GM21367 (cell line): ENCODE data around the gene OR8A1.
A peak's percentile ranks its signal among the peaks of the same experiment; 100 is the strongest.

ENCODE experiments used
- ATAC-seq: cut with Tn5 transposase; IDR thresholded peaks from one replicate; pipeline ENCODE4 v1.9.1; 2021; ENCODE audit not compliant: unreplicated experiment

OR8A1 gene

DNA sequence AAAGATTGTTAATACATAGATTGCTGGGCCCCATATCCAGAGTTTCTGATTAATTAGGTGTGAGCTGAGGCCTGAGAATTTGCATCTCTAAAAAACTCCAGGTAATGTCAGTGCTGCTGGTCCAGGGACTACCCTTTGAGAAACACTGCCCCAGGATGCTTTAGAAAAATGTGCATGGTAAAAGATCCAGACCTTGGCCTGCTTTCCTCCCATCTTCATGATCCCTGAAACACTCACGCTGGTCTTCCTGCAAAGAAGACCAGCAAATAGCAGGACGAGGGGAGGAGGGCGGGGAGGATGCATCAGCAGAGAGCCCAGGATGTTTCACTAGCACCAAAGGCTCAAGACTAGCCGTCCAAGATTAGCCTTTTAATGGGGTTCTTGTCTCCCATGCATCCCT is at the start of gene OR8A1:
TSS of gene OR8A1 (plus strand) at position 301 of the 400 bp plus-strand sequence. CDS start 123 bp downstream, outside the sequence.
- ATAC-seq, result no peak

DNA sequence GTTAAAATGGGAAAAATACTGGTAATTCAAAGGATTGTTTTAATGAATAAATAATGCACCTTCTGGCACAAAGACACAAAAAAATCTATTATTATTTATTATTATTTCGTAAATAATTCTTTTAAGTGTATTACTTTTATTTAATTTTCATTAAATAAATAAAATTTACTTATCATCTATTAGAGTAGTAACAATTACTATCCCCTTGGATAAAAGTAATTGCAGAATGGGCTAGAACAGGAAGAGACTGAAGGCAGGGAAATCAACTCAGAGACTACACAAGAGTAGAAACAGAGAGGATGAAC is 49.3 kb upstream of the OR8A1 start:
- ATAC-seq, result no peak

- no peak for ATAC-seq
These were observed 36.2 kb upstream of the OR8A1 start for GRCh38 chr11:124533626-124534025.

DNA sequence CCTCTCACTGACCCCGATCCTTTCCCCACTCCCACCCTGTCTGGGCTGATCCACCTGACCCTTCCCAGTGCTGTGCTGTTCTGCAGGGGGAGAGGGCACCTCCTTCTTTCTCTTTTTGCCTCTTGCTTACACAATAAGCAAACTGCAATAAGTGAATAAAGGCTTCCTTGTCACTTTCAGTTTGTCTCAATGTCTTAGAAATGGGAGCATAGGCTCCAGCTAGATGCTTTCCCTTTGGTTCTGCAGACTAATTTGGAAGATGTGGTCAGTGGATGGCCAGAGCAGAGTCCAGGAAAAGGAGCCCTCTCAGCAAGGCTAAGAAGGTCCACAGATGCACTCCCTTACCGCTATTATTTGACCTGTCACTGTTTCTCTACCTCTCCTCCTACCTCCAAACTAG is 35.7 kb upstream of the OR8A1 start:
- no peak for ATAC-seq

- ATAC-seq, result no peak
These were observed 34.1 kb upstream of the OR8A1 start for GRCh38 chr11:124535552-124536232.

- ATAC-seq, result no peak
These were observed 33.3 kb upstream of the OR8A1 start for GRCh38 chr11:124536520-124536919.

DNA sequence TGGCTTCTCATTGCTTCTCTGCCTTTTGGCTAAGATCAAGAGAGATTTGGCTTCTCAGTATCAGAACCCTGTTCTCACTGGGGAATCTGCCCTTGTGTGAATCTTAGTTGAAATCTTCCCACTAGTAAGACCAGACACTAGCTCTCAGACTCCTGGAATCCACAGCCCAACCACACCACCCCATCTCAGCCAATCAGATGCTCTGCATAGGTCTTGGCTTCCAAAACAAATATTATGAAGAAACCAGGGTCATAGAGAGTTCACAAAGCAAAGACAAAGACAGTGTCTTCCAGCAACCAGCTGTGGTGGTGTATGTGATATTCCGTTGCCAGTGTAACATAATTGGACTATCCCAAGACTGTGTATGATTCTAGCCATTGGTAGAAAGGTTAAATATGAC is 31.8 kb upstream of the OR8A1 start:
- ATAC-seq, result no peak

- ATAC-seq, result no peak
These were observed 28.6 kb upstream of the OR8A1 start for GRCh38 chr11:124541204-124541603.

- no peak for ATAC-seq
These were observed 26.7 kb upstream of the OR8A1 start for GRCh38 chr11:124543145-124543544.

GRCh38 chr11:124543554-124543953 is 26.2 kb upstream of the OR8A1 start, which contains the start of gene OR8B12:
OR8B12 (minus strand) TSS chr11:124543654; CDS start chr11:124543654, 0 bp downstream.
- no peak for ATAC-seq

DNA sequence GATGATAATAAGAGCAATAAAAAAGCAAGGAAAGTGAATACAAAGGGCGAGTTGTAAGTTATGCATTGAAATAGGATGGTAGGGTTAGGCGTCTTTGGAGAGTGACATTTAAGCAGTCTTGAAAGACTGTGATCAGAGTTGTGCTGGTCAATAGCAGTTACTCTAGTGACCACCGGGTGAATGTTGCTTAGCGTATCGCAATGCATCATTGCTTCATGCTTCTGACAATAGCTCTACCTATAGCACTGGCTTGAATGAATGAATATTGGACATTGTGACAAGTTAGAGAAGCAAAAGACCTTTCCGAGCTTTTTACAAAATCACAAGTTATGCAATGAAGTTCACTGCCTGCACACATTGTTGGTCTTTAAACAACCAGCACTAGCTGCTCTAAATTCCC is 18.6 kb upstream of the OR8A1 start:
- ATAC-seq, result no peak

DNA sequence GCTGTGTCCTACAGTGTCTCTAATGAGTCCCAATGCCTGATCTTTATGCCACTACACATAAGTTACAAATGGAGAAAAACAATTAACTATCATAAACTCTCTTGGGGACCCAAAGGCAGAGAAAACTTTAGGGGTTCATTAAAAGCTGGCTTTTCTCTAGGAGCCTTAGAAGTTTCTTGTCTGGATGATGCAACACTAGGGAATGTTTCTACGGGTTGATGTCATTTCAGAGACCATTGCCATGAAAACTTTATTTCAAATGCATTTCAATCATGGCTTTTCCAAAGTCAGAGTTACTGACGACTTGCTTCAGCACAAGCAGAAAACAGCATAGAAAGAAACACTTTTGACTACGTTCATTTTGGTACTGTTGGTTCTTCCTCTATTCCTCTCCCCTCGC is 17.8 kb upstream of the OR8A1 start:
- no peak for ATAC-seq

DNA sequence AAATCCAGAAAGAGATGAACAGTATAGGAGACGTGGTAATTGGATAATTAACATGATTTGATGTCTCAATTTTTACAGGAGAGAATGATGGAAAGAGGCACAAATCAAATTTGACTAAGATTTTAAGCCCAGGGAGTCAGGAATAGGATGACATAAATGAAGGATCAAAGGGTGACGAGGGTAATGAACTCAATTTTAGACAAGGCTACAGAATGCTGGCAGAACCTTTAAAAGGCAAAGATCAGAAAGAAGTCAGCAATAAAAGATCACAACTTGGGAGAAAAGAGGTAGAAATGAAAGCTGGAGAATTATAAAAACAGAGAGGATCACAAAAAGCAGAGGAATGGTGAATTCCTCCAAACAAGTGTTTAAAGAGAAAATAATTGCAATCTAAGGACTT is 13.0 kb upstream of the OR8A1 start:
- no peak for ATAC-seq

GRCh38 chr11:124570160-124570559 is 363 bp downstream of the OR8A1 start:
- ATAC-seq, result no peak

- ATAC-seq, result no peak
These were observed 8.1 kb downstream of the OR8A1 start for GRCh38 chr11:124577716-124578427.

DNA sequence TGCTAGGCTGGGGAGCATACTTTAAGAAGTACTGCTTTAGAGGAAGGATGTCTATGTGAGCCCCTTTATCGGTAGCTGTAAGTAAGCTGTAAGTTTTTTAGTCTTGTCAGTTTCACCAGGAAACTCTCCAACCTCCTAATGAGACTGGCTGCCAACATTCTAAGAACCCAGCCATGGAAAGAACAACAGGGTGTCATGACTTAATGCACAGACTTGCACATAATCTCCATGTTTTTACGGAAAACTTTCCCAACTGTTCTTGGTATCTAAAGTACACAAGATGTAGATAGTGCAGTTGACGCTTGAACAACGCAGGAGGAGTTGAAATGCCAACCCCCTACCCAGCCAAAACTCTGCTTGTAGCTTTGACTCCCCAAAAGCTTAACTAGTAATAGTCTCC is 9.0 kb downstream of the OR8A1 start:
- no peak for ATAC-seq

- no peak for ATAC-seq
These were observed 12.0 kb downstream of the OR8A1 start for GRCh38 chr11:124581817-124582216.

GRCh38 chr11:124582565-124582964 is 12.8 kb downstream of the OR8A1 start:
- ATAC-seq, result no peak

GRCh38 chr11:124583781-124584180 is 14.0 kb downstream of the OR8A1 start:
- no peak for ATAC-seq

- no peak for ATAC-seq
These were observed 15.0 kb downstream of the OR8A1 start for GRCh38 chr11:124584681-124585372.

- ATAC-seq, result peak; percentile 77
These were observed 16.6 kb downstream of the OR8A1 start for GRCh38 chr11:124586238-124586860.

- no peak for ATAC-seq
These were observed 21.6 kb downstream of the OR8A1 start for GRCh38 chr11:124591430-124591829.
